Keratinocyte (primary cell): ENCODE data around the gene GLDC. TPM values are rescaled to one million over a fixed set of nuclear protein-coding genes. Genes with fewer than 3 reads are reported as not detected.

Experiments
- DNase-seq: peaks from one replicate; pipeline ENCODE4 v3.0.0-alpha.2; 2011; ENCODE audit warnings: low read depth, missing footprints, low spot score
- FAIRE-seq: peaks from 2 replicates; lab custom pipeline; 2011; peaks lifted over from hg19 to GRCh38; lab: Jason Lieb, UNC
- H2AFZ ChIP-seq: 2 replicates; pipeline ENCODE4 v1.6.0; 2012; ENCODE audit warnings: low read length, control low read depth, inconsistent platforms; ENCODE audit not compliant: control insufficient read depth
- H3K27ac ChIP-seq: 2 replicates; pipeline ENCODE4 v1.5.1; 2011; ENCODE audit warnings: low read length; ENCODE audit not compliant: control insufficient read depth, insufficient read depth
- H3K27me3 ChIP-seq: 3 replicates; pipeline ENCODE4 v1.6.0; 2011; ENCODE audit warnings: low read length; ENCODE audit not compliant: control insufficient read depth, insufficient read depth; ENCODE audit errors: extremely low read depth
- H3K36me3 ChIP-seq, 2 experiments: 2 replicates in 1 of 2; 3 replicates in 1 of 2; pipeline ENCODE4 v1.5.1; 2011; ENCODE audit warnings: low read length in 2 of 2, mild to moderate bottlenecking in 1 of 2; ENCODE audit not compliant: control insufficient read depth in 2 of 2, insufficient read depth in 2 of 2; ENCODE audit errors: extremely low read depth in 1 of 2
- H3K4me1 ChIP-seq: 3 replicates; pipeline ENCODE4 v1.5.1; 2011; ENCODE audit warnings: low read length; ENCODE audit not compliant: control insufficient read depth, insufficient read depth; ENCODE audit errors: extremely low read depth
- H3K4me2 ChIP-seq: 3 replicates; pipeline ENCODE4 v1.6.0; 2011; ENCODE audit warnings: low read depth, low read length; ENCODE audit not compliant: control insufficient read depth, insufficient read depth; ENCODE audit errors: extremely low read depth
- H3K4me3 ChIP-seq, 3 experiments: fragments of 200-600 bp in 1 of 3; sonication (generic) in 1 of 3; 2 replicates in 2 of 3; 3 replicates in 1 of 3; pipeline ENCODE4 v1.5.1; 2011 to 2016; ENCODE audit warnings: low read length in 3 of 3, mild to moderate bottlenecking in 3 of 3, control low read depth in 2 of 3, inconsistent platforms in 1 of 3, low read depth in 1 of 3, mixed read lengths in 1 of 3, mixed run types in 1 of 3, moderate library complexity in 1 of 3; ENCODE audit not compliant: control insufficient read depth in 2 of 3, insufficient read depth in 2 of 3; ENCODE audit errors: extremely low read depth in 1 of 3
- H3K79me2 ChIP-seq: 2 replicates; pipeline ENCODE4 v1.6.0; 2012; ENCODE audit warnings: low read length; ENCODE audit not compliant: control insufficient read depth, insufficient read depth
- H3K9ac ChIP-seq: 3 replicates; pipeline ENCODE4 v1.6.0; 2011; ENCODE audit warnings: low read length; ENCODE audit not compliant: control insufficient read depth, insufficient read depth; ENCODE audit errors: extremely low read depth
- H3K9me1 ChIP-seq: 3 replicates; pipeline ENCODE4 v1.6.0; 2011; ENCODE audit warnings: low read length; ENCODE audit not compliant: control insufficient read depth, insufficient read depth; ENCODE audit errors: extremely low read depth
- H3K9me3 ChIP-seq: 2 replicates; pipeline ENCODE4 v1.5.1; 2012; ENCODE audit warnings: low read depth, low read length; ENCODE audit not compliant: control insufficient read depth
- H4K20me1 ChIP-seq: 3 replicates; pipeline ENCODE4 v1.6.0; 2011; ENCODE audit warnings: low read length; ENCODE audit not compliant: control insufficient read depth, insufficient read depth; ENCODE audit errors: extremely low read depth
- EZH2 ChIP-seq: IDR thresholded peaks from one replicate; pipeline ENCODE4 v1.6.1; 2012; ENCODE audit warnings: inconsistent platforms, mild to moderate bottlenecking, low read length, moderate library complexity
- dilution Hi-C: fragments of 300-500 bp; cut with MboI; formaldehyde crosslinking; loops from one replicate; pipeline ENCODE4 v1.7.0; 2020; ENCODE audit warnings: low sequenced_read_pairs; ENCODE audit not compliant: extremely low pct_ligation_motif_present
- polyA plus RNA-seq, 5 experiments: library from polyadenylated mRNA; depleted of rRNA in 3 of 5; stranded (reverse) in 3 of 5; stranded (forward) in 1 of 5; unstranded in 1 of 5; fragments of >200 nt; gene quantifications; 1 replicate in 1 of 5; 2 replicates in 3 of 5; 3 replicates in 1 of 5; pipeline versions ENCODE4 v1.2.1 to v1.2.3, GENCODE V29; 2011 to 2012; ENCODE audit warnings: missing spikeins in 2 of 5, low read depth in 1 of 5, low replicate concordance in 1 of 5
- TF ChIP-seq, protein P1 (sequence below), 3 experiments: IDR thresholded peaks in 1 of 3; conservative IDR thresholded peaks in 1 of 3; optimal IDR thresholded peaks in 1 of 3; 2 replicates in 2 of 3; 3 replicates in 1 of 3; pipeline versions ENCODE3 to v1.5.1; 2011; ENCODE audit warnings: low read length in 3 of 3, mild to moderate bottlenecking in 3 of 3, moderate library complexity in 2 of 3, control low read depth in 1 of 3, inconsistent platforms in 1 of 3; ENCODE audit not compliant: insufficient read depth in 2 of 3; ENCODE audit errors: extremely low read depth in 1 of 3

GLDC gene
- polyA plus RNA-seq, 1 donor (not counting 4 experiments of a cell fraction or from before 2014, with no cell fraction given): 0.69 TPM

DNA sequence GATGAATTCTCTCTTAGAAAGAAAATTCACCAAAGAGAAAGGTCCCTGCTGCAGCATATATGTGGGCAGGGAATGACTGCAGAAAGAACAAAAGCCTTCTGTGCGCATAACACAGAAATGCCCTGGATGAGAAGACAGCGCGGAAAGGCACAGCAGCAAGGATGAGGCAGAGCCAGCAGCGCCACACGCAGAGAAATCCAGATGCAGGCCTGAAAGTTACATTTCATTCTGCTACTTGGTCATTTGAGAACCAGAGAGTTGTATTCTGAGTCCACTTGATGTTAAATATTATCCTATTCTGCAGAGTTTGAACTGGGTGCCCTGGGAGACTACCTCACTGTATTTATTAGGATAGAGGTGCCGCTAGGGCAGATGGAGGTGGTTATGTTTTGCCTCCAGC lies 68.5 kb downstream of the GLDC start:
- Histone ChIP-seq H4K20me1 (no peaks in the 10 kb centered on the region), H3K27ac (no peak overlapping the region), H3K9ac (no peak overlapping the region), H3K4me1 (no peaks in the 10 kb centered on the region), H2AFZ (no peak overlapping the region), H3K9me3 (no peaks in the 10 kb centered on the region), H3K79me2 (no peaks in the 10 kb centered on the region), H3K9me1 (no peaks in the 10 kb centered on the region), H3K27me3 (no peaks in the 10 kb centered on the region), H3K36me3 (no peaks in the 10 kb centered on the region), H3K4me3 (no peak overlapping the region), H3K4me2 (no peak overlapping the region)
- dilution Hi-C loops: no loop called here
- TF ChIP-seq EZH2: no peak
- TF ChIP-seq, protein P1, sequence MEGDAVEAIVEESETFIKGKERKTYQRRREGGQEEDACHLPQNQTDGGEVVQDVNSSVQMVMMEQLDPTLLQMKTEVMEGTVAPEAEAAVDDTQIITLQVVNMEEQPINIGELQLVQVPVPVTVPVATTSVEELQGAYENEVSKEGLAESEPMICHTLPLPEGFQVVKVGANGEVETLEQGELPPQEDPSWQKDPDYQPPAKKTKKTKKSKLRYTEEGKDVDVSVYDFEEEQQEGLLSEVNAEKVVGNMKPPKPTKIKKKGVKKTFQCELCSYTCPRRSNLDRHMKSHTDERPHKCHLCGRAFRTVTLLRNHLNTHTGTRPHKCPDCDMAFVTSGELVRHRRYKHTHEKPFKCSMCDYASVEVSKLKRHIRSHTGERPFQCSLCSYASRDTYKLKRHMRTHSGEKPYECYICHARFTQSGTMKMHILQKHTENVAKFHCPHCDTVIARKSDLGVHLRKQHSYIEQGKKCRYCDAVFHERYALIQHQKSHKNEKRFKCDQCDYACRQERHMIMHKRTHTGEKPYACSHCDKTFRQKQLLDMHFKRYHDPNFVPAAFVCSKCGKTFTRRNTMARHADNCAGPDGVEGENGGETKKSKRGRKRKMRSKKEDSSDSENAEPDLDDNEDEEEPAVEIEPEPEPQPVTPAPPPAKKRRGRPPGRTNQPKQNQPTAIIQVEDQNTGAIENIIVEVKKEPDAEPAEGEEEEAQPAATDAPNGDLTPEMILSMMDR (optimal IDR thresholded peaks at IDR 0.05 in 1 of 3, IDR thresholded peaks at IDR 0.05 in 1 of 3, conservative IDR thresholded peaks at IDR 0.05 in 1 of 3; ENCODE audit: extremely low read depth in 1 of 3, insufficient read depth in 2 of 3, low read length in 3 of 3): no peak
- DNase-seq: no peak
- FAIRE-seq: no peak

DNA sequence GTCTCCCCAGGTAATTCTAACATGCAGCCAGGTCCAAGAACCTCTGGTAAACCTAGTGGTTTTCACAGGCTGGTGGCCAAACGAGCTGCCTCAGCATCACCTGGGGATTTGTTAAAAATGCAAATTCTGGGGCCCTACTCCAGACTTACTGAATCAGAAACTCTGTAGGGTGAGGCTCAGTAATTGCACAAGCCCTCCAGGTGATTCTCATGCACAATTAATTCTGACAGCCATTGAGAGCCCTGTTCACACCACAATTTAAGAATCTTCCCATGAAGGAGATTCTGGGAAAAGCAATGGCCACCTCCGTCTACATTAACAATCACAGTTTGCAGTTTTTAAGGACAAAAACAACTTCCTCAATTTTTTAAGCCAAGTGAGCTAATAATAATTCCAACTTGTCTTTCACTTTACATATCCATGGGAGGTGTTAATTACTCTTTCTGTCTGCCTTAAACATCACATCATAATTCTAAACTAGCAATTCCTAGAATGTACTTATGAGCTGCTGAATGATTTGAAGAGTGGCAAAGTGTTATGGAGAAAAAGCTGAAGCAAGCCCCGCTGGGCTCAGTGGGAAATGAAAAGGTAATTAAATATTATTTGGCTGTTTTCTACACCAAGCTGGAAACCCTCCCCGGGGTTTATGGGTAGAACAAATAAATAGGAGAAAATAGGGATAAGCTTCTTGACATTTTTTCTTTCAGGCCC lies 70.0 kb downstream of the GLDC start:
- Histone ChIP-seq H3K9me1 (no peaks in the 10 kb centered on the region), H2AFZ (no peak overlapping the region), H3K36me3 (no peaks in the 10 kb centered on the region), H4K20me1 (no peaks in the 10 kb centered on the region), H3K9me3 (no peaks in the 10 kb centered on the region), H3K27ac (no peak overlapping the region), H3K27me3 (no peaks in the 10 kb centered on the region), H3K4me1 (no peaks in the 10 kb centered on the region), H3K4me2 (no peak overlapping the region), H3K9ac (no peak overlapping the region), H3K4me3 (no peak overlapping the region), H3K79me2 (no peaks in the 10 kb centered on the region)
- TF ChIP-seq, protein P1 (optimal IDR thresholded peaks at IDR 0.05 in 1 of 3, IDR thresholded peaks at IDR 0.05 in 1 of 3, conservative IDR thresholded peaks at IDR 0.05 in 1 of 3; ENCODE audit: extremely low read depth in 1 of 3, insufficient read depth in 2 of 3, low read length in 3 of 3): no peak
- TF ChIP-seq EZH2: no peak
- DNase-seq (no peak), FAIRE-seq (no peak)
- dilution Hi-C loops: no loop called here
